RPMI7951 (cell line): ENCODE results near the gene NALCN. TPM values are rescaled to one million over a fixed set of nuclear protein-coding genes. Genes with fewer than 3 reads are reported as not detected.

Source experiments
- DNase-seq: peaks from one replicate; pipeline ENCODE4 v3.0.0-alpha.2; 2012; ENCODE audit warnings: low read depth
- total RNA-seq: library from RNA; depleted of rRNA; stranded (reverse); fragments of >200 nt; shearing (Covaris generic); gene quantifications from 2 replicates; pipeline ENCODE4 v1.2.3, GENCODE V29; 2014

NALCN gene
- total RNA-seq, 1 experiment from 2014 or later: 3.2 TPM

DNA sequence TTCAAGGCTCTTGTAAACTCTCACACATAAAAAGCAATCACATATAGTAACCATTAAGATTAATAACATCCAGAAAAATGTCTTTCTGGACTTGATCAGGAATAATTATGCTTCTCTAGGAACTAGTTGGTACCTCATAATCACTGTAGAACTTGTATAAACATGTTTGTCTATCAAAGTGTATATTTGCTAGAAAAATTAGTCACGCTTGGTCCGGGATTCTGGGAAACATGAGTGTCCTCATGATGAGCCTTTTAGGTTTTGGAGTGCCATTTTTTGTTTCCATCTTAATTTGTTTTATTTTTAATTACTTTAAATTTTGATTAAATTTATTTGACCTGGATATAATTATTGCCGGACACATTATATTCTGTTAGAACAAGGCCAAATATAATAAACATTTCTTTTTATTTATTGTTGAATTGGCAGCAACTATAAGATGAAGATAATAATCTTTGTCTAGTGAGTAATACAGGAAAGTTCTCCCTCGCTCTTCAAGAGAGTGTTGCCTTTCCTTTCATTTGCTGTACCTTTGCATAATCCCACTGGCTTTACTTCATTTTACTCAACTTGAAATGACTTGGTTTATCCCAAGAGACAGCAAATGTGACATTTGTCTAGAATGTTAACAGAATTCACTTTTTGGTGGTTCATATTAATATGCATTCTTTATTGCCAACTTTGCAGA is 207.0 kb downstream of the NALCN start:
- DNase-seq: peak; percentile 5

DNA sequence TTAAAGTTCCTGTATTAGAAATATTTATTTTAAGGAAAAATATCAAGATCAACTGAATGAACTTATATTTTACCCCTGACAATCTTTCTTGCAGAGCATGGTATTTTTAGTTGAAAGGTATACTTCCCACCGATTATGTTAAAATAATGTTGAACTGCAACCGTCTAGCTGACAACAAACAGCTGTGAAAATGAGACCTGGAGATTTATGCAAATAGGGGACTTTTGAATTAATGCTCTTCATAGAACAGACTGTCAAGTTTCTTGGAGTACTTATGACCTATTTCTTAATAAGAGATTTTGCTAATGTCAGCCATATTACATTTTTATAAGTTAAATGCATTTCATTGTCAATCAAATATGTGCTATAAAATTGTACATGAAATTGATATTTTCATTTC is 210.9 kb downstream of the NALCN start:
- no peak for DNase-seq

DNA sequence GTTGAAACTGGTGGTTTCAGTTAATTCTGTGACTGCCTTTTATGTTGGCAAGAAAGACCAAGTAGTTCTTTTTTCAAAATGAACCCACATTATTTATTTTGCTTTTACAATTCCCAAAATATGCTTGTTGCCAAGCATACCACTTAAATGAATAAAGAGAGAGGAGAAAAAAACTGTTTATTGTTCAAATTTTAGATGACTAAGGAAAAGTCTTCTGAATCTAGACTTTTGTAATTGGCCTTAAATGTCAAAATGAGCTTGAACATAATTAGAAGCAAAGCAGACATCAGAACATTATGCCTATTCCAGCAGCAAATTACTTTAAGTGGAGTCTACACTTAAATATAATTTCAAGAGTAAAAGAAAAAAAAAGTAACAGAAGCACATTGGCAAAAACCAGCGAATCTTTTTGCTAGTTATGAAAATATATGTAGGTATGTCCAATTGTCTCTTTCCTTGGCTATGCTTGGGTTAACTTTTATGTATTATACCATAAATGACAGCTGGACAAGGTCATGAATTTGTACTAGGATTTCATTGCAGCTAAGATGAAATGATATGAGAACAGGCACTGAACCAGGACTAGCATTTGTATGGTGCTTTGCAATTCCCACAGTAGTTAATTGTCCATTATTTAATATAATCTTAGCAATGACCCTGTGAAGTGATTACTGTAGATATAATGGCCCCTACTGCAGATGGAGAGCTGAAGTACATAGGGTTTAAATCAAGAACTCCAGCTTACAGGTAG is 211.9 kb downstream of the NALCN start:
- no peak for DNase-seq

DNA sequence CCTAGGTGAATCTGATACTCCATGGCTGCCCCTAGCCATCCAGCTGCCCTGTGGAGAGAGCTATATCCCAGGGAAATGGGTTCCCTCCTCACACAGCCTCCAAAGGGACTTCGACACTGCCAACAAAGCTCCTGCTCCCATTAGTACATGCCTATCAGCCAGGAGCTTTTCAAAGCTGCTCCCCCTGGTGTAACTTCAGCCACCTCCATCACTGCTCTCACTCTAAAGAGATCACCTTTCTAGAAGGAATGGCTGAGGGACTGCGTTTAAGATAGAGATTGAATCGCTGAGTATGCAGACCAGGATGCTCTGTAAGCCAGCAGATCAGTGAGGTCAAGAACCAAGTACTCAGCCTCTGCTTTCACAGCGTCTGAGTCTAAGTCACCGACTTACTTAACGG is 213.7 kb downstream of the NALCN start:
- peak; percentile 31 for DNase-seq

DNA sequence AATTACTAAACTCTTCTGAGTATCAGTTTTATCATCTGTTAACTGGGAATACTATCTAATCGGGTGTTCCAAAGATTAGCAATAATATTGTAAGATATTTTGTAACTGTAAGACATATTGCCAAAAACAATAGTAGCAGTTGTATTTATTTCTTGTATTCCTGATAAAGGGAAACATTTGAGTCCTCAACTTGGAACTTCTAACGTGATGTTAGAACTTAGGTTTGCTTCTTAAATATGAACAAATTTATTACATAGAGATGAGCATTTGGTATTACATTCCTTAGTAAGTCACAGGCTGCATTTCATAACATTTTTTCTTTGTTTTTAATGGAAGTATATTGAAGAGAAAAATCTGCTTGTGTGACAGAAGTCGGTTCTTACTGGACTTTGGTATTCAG is 225.3 kb downstream of the NALCN start:
- no peak for DNase-seq

DNA sequence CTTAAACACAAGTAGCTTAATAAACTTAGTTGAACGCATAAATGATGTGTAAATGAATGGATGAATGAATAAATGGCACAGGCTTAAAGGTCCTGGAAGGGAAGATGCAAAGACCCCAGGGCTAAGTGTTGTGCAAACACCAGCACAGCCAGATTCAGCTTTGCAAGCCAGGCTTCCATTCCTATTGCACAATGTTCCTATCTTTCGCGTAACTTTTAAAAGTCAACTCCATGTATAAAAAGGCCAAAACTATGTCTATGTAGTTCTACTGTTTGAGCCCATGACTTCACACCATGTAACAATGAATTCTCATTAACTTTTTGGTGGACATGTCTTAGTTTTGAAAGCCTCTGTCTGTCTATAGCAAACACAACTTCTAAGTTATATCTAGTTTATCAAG is 226.0 kb downstream of the NALCN start:
- DNase-seq: no peak

DNA sequence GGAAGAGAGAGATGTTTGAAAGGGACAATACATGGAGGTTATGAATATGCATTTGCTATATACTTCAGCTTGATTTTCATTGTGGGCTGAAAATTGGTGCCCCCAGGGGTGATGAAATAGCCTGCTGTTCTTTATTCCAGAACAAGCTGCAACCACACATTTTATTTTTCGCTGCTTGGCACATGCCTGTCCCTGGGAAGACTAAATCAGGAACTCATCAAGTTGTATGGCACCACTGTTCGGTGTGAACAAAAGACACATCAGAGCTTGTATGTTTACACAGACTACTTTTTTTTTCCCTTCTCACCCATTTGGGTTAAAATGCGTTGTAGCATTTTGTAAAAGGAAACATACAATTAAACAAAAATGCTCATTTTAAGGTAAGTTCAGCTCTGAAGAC is 230.7 kb downstream of the NALCN start:
- DNase-seq: no peak

DNA sequence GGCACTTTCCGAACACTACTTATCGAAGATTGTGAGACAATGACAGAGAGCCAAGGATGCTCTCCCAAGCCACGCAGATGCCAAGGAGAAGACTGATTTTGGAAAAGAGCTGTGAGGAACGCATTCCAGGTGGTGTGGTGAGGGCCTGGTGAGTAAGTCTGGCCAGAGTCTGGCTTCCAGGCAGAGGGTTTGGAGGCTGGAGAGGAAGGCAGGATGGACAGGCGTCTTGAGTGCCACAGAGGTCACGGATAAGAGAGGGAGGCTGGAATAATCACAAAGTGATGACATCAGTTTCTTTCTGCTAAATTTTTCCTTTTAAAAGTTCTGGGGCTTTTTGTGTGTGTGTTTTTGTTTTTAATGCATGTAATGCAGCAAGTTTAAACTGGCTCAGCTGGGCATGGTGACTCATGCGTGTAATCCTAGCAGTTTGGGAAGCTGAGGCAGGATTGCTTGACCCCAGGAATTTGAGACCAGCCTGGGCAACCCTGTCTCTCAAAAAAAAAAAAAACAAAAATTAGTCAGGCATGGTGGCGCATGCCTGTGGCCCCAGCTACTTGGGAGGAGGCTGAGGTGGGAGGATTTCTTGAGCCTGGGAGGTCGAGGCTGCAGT is 235.1 kb downstream of the NALCN start:
- DNase-seq: peak; percentile 61

DNA sequence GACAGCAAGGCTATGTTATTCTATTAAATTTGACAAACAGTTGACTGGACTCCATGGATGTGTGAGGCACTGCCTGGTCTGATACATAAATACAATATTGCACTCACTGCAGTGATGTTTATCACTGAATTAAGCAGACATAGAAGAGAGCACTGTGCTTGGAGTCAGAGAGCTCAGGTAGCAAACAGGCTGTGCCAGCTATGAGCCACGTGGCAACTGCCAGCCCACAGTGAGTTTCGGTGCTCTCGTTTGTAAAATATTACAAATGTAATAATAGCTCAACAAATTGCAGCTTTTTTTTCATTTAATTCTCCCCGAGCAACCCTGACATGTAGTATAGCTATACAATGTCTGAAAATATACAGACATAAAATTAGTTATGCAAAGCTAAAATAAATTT is 237.3 kb downstream of the NALCN start:
- no peak for DNase-seq

DNA sequence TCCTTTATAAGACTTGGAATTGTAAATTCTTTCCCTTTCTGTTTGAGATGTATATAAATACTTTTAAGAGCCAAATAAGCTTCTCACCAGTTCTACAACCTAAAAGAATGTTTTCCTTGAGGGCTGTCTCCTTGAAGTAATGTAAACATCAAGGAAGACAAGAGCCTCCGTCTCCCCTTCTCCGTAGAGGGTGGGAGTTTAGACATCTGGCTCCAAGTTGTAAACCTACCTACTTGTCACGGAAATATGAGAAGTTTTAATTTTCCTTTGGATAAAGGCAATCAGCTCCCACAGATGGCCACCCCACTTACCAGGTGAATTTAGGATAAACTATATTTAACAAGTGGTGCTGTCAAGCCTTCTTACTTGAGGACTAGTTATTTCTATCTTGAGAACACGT is 237.9 kb downstream of the NALCN start:
- DNase-seq: no peak

DNA sequence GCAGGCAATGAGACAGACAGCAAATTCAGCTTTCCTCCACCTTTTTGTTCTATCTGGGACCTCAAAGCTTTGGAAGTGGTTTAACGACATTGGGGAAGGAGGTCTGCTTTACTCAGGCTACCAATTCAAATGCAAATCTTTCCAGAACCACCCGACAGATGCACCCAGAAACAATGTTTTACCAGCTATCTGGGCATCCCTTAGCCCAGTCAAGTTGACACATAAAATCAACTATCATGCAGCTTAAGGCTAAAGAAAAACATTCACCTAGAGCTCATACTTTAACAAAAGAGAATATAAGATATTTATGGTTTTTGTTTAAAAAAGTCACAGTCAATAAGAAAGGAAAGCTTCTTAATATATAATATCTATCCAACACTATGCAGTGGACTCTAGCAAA is 246.0 kb downstream of the NALCN start:
- no peak for DNase-seq

DNA sequence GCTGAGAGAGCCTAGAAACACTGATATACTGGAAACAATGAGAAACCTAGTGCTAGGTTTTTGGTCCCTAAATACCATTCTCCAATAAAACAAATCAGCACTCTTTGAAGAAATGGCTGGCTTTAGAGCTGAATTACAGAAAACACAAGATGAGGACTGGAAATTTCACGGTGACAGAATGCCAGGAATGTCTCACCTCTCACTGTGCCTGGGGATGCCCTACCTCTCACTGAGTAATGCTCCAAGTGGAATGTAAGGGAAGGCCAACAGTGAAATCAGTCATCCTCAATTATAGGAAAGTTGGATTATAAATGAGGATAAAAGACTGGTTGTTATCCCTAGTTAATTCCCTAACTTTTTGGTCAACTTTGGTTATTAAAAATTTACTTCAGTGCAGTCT is 259.0 kb downstream of the NALCN start:
- no peak for DNase-seq

DNA sequence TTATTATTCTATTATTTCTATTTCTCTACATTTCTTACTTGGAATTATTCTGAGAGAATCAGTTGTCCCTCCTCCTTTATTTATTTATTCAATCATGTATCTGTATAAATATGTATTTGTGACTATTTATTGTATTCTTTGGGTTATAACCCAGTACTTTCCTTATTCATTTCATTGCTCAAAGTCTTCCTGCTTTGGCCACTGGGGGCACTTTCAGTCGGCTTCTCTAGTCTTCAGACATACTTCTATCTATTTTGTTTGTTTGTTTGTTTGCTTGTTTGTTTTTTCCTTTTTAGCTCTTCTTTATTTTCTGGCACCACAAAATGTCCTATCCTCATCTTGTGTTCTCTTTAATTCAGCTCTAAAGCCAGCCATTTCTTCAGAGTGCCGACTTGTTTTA is 260.4 kb downstream of the NALCN start:
- DNase-seq: no peak

DNA sequence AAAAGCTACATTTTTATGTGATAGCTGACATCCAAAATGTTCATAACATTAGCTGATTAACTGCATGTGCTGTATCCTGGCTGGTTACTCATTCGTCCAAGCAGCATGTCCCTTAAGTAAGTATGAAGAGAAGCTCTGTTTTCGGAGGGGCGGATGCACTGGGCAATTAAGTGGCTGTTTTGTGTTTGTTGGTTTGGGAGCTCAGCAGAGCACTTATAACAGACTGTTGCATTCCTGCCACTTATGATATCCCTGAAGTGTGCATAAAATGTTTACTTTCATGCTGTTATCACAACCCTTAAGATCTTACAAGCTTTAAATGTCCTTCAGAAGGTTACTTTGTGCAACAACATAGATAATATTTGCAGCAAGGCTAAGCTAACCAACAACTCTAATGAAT is 264.1 kb downstream of the NALCN start:
- peak; percentile 29 for DNase-seq

DNA sequence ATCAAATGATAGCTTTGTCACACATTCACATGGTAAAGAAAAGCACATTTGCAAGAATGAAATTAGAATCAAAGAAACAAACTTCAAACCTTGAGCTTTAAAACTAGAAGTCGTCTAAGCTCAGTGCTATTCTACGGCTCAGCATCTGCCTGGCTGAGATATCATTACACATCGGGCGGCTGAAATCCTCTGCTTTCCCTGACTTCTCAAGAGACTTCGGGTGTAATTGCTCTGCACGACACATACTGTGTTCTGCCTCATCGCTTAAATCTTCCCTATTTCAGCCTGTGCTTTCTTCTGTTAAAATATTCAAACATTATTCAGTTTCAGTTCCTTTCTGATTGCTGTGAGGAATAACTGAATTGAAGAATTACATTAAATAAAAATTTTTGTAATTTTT is 265.3 kb downstream of the NALCN start:
- peak; percentile 26 for DNase-seq

DNA sequence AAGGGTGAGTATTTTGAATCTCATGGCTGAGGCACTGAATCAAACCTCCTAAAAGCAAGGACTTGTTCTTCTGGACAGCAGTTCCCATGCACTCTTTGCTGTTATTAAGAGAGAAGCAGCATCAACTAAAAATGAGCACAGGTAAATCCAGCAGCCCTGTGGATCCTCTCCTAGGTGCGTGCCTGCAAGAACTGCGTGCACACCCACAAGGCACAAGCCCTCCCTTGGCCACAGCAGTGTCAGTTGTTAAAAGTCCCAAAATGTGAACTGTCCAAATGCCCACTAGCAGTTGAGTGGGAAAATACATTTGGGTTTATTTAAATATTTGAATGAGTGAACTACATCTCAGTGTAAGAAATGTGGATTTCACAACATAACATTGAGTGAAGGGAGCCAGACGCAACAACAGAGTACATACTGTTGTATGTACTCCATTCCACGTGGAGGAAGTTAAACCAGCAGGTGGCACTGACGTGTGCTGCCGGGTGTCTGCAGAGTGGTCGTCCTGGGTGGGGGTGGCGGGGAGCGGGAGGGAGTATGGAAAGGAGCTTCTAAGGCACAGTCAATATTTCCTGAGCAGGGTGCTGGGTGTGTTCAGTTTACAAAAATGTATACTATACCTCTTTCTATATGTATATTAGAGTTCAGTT is 266.4 kb downstream of the NALCN start:
- DNase-seq: peak; percentile 52

DNA sequence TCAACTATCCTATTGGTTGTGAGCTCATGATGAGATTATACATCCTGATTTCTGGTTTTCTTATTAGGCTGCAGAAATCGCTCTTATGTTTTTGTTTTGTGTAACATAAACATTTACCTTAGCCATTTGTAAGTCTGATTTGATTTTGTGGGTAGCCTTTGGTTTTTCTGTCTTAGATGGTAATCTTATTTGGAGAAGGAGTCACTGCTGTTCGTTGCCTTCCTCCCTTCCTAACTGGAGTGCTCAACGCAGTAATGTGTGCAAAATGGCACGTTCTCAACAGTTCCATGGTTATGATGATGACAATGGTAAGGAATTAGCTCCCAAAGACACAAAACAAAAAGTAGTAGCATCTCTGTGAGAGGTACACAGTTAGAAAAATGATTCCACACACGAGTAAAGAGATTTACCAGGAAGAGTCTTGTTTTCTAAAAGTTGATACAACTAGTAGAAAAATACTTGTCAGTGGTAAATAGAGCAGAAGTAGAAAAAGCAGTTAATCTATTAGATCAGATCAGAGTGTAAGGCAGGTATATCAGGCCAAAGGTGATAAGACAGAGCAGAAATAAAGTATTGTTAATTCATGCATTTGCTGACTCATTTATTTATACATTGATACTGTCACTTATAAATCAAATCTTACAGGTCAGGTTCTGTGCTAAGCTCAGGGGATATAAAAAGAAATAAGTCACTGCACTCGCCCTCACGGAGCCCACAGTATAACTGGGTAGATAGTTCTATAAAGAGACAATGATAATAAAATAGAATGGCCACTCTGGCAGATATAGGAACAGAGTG is 270.0 kb downstream of the NALCN start:
- DNase-seq: peak; percentile 26

DNA sequence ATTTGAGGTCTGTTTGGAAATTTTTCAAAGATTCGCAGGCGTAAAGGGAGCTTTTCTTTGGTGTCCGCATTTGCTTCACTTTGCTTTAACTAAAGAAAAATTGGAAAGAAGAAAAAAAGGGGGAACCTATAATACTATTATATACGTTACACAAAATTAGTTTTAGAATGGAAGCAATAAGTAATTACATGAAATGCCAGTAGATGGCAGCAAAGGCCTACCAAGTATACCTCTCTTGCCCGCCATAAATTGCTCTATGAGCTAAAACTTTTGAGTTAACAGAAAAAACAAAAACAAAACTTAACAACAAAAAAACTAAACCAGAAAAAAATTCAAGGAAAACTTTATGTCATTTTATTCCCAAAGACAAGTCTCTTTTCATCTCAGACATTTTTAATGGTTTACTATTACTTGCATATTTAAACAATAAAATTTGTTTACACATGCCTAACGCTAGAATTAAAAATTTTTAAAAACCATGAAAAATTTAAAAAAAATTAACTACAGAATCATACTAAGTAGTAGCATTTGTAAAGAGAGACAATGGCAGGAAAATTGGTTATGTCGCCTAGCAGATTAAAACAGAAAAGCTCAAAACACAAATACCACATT is 271.4 kb downstream of the NALCN start:
- DNase-seq: peak; percentile 55

DNA sequence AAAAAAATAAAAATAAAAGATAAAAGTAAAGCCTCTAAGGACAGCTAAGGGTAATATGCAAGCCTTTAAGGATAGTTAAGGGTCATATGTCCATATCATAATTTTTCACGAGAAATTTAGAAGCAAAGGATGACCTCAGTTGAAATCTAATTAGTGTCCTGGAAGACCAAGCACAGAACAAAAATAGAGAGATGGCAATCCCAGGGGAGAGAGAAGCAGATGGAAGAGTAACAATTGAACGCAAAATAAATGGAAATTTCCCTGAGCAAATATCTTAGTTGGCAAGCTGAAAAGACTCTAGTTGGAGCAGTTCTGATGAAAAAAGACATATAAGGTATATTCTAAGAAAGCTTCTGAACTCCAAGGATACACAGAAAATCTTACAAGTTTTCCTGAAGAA is 275.4 kb downstream of the NALCN start:
- no peak for DNase-seq

DNA sequence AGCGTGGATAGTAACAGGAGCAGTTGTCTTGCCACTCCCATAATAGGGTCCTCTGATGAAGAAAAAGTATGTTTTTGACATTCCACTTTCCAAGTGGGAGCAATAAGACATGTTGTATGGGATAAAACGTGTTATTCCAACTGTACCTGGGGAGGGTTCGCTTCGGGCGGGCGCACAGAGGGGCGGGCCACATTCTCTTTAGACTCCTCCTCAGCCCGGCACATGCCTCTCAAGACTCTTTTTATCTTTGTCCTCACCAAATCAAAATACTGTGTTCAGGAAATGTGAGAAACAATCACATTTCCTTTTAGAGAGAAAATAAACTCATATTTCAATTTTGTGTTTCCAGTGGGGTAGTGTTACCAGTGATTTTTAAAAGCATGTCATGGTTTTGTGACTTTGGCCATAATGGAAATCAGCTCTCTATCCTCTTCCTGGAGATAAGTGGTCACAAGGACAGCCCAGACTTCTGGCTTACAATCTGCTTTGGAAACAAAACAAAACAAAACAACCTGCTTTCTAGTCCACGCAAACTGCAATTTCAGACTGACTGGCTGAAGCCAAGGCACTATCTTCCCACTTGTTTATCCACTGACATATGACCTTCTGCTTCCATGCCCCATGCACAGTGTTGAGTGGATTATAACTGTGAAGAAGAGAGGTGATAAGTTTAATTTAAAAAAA is 276.1 kb downstream of the NALCN start:
- no peak for DNase-seq

DNA sequence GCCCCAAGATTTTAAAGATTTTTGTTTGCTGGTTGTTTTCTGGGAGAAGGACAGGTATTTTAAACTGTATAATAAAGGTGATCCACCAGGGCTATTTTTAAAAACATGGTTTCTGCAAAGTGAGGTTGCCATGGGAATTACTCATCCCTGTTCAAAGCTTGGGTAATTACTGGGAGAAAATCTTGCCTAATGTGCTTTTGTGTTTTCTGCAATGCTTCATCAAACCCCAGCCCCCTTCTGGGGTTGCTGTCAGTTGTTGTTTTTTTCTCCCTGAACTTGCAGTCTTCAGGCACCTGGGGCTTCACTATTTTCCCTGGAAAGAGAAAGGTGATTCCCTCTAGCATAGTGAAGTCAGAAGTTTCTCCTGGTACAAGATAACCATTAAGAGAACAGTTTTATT is 277.2 kb downstream of the NALCN start:
- no peak for DNase-seq
